GM21717 (cell line): ENCODE measurements around the gene OPHN1.

Source experiments
- ATAC-seq: cut with Tn5 transposase; IDR thresholded peaks from one replicate; pipeline ENCODE4 v1.9.1; 2021; ENCODE audit warnings: mild to moderate bottlenecking, moderate library complexity; ENCODE audit not compliant: unreplicated experiment

Gene OPHN1, protein sequence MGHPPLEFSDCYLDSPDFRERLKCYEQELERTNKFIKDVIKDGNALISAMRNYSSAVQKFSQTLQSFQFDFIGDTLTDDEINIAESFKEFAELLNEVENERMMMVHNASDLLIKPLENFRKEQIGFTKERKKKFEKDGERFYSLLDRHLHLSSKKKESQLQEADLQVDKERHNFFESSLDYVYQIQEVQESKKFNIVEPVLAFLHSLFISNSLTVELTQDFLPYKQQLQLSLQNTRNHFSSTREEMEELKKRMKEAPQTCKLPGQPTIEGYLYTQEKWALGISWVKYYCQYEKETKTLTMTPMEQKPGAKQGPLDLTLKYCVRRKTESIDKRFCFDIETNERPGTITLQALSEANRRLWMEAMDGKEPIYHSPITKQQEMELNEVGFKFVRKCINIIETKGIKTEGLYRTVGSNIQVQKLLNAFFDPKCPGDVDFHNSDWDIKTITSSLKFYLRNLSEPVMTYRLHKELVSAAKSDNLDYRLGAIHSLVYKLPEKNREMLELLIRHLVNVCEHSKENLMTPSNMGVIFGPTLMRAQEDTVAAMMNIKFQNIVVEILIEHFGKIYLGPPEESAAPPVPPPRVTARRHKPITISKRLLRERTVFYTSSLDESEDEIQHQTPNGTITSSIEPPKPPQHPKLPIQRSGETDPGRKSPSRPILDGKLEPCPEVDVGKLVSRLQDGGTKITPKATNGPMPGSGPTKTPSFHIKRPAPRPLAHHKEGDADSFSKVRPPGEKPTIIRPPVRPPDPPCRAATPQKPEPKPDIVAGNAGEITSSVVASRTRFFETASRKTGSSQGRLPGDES

DNA sequence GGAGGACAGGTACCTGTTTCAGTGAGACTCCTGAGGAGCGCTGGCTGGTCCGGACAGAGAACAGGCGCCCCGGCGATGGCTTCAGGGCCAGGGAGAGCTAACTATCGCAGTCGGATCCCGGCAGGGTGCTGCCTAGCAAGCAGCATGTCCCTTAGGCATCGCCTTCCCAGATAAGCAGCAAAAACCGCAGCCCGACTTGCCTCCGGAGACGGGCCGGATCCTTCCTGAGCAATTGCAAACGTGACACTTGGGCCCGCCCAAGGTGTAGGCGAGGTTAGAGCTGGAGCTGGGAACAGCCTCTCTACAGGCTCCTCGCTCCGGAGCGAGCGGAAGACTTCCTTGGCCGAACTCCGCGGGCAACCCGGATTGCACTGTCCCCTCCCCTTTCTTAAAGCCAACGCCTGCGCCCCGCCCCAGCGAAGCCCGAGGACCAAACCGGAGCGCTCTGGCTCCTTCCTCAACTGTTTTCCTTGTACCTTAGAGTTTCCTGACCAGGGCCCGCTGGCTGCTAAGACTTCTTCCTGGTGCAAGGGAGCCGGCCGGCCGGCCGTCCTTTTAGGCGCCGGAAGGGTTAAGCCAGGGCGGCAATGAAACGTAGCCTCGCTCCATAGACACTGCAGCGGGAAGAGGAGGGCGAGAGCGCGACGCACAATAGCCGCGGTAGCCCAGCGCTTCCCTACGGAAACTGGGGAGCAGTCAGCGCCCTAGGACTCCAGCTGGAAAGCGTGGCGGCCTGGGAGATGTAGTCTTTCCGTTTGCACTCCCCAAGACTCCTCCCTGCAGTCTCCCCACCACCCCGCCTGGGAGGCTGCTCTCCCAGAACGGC is at the start of gene OPHN1:
OPHN1 (minus strand) TSS at position 341 of the 826 bp plus-strand sequence. CDS start 475 bp downstream, outside the sequence.
- ATAC-seq, result no peak

DNA sequence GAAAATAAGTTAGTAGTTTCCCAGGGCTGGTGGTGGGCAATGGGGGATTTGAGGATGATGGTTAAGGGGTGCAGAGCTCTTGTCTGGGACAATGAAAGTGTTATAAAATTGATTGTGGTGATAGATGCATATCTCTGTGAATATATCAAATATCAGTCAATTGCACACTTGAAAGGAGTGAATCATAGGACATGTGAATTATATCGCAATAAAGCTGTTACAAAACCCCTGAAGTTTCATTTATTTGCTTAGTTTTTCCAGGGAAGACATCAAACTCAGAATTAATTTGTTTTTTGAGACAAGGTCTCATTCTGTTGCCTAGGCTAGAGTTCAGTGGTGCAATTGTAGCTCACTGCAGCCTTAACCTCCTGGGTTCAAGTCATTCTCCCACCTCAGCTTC is 47.7 kb upstream of the OPHN1 start:
- ATAC-seq, result no peak

DNA sequence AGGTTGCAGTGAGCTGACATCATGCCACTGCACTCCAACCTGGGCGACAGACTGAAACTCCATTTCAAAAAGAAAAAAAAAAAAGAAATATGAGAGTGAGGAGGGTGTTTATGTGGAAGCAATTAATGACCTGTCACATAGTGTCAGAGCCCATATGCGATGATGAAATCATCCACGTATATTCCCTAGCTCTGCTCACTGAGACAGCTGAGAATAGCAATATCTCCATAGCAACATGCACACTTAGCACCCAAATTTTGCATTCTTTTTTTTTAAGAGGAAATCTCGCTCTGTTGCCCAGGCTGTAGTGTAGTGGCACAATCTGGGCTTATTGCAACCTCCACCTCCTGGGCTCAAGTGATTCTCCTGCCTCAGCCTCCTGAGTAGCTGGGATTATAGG is 31.5 kb upstream of the OPHN1 start:
- ATAC-seq, result no peak

DNA sequence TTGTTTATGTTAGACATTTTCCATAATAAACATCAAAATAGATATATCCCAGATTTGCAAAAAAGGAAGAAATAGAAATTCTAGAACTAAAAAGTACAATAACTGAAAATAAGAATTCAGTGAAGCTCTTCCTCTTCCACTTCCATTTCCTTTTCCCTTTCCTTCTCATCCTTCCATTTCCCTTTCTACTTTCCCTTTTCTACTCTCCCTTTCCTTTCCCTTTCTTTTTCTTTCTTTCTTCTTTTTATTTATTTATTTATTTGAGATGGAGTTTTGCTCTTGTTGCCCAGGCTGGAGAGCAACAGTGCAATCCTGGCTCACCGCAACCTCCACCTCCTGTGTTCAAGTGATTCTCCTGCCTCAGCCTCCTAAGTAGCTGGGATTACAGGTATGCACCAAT is 30.6 kb upstream of the OPHN1 start:
- ATAC-seq, result no peak

DNA sequence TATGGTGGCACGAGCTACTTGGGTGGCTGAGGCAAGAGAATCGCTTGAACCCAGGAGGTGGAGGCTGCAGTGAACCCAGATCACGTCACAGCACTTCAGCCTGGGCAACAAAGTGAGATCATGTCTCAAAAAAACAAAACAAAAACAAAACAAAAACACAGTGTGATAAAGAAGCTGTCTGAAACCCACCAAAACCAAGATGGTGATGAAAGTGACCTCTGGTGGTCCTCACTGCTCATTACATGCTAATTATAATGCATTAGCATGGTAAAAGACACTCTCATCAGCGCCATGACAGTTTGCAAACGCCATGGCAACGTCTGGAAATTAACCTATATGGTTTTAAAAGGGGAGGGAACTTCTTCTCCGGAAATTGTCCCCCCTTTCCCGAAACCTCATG is 29.4 kb upstream of the OPHN1 start:
- ATAC-seq, result peak; percentile 55

DNA sequence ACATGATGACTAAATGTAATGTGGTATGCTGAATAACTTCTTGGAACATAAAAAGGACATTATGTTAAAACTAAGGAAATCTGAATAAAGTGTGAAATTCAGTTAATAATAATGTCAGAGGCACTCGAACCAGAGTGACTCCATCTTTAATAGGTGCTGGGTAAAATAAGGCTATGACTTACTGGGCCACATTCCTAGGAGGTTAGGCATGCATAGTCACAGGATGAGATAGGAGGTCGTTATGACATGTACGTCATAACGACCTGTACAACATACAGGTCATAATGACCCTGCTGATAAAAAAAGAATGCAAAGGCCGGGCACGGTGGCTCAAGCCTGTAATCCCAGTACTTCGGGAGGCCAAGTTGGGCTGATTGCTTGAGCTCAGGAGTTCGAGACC is 28.9 kb upstream of the OPHN1 start:
- ATAC-seq, result no peak

DNA sequence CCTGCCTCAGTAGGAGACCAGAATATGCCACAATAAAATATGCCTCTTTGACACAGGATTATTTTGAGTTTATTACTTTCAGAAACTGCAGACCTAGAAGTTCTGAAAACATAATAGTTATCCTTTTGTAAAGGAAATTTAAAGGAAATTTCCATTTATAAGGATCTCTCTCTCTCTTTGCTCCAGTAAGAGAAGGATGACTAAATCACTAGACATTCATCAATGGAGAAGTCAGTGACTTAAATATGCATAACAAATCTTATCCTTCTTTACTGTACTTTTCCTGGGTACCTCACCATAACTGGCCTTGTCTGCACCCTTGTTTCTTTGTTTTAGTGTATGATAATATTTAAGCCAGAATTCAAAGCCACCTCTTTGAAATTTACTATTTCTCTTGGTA is 28.3 kb upstream of the OPHN1 start:
- ATAC-seq, result no peak

DNA sequence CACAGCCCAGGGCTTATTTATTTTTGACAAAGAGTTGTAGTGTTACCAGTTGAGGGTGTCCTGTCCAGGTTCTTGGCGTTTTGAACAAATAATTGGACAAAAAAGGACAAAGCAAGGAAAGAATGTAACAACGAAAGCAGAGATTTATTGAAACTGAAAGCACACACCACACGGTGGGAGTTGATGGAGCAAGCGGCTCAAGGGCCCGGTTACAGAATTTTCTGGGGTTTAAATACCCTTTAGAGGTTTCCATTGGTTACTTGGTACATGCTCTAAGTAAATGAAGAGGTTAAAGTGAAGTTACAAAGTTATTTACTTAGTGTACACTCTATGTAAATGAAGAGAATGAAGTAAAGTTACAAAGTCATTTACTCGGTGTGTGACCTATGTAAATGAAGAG is 27.8 kb upstream of the OPHN1 start:
- ATAC-seq, result no peak

DNA sequence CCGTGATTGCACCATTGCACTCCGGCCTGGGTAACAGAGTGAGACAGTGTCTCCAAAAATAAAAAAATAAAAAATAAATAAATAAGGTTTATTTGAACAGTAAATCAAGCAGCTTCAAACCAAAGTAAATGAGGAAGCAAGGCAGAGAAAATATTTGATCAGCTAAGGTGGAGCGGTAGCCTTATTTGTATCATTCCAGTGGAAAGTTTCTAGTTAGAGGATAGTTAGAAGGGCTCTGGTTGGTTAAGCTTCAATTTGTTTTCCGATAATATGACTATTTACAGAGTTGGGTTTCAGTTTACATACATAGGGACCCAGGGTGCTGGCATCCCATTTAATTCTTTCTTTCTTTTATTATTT is 21.8 kb upstream of the OPHN1 start:
- ATAC-seq, result no peak

DNA sequence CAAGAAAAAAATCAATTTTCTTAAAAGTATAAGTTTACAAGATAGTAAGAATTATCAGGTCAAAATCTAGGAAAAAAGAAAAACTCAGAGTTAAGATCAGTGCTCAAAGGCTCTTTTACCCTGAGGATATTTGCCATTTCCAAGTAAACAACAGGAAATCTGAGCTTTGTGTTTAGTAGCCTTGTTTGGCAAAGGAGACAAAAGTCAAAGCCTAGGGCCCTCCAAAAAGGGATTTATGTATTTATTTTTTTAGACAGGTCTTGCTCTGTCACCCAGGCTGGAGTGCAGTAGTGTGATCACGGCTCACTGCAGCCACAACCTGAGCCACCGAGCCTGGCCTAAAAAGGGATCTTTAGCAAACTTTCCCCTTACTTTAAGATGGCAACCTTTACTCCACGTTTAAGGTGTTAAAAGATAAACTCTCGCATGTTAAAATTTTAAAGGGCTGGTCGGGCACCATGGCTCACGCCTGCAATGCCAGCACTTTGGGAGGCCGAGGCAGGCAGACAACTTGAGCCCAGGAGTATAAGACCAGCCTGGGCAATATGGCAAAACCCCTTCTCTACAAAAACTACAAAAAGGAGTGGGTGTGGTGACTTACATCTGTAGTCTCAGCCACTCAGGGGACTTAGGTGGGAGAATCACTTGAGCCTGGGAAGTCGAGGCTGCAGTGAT is 21.3 kb upstream of the OPHN1 start:
- no peak for ATAC-seq

DNA sequence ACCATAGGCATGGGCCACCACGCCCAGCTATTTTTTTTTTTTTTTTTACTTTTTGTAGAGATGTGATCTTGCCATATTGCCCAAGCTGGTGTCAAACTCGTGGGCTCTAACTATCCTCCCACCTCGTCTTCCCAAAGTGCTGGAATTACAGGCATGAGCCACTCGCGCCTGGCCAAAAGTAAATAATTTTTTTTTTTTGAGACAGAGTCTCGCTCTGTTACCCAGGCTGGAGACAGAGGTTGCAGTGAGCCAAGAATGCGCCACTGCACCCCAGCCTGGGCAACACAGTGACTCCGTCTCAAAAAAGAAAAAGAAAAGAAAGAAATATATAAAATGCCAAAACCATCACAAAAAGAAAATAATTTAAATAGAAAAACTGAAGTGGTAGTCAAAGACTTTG is 18.4 kb upstream of the OPHN1 start:
- no peak for ATAC-seq

DNA sequence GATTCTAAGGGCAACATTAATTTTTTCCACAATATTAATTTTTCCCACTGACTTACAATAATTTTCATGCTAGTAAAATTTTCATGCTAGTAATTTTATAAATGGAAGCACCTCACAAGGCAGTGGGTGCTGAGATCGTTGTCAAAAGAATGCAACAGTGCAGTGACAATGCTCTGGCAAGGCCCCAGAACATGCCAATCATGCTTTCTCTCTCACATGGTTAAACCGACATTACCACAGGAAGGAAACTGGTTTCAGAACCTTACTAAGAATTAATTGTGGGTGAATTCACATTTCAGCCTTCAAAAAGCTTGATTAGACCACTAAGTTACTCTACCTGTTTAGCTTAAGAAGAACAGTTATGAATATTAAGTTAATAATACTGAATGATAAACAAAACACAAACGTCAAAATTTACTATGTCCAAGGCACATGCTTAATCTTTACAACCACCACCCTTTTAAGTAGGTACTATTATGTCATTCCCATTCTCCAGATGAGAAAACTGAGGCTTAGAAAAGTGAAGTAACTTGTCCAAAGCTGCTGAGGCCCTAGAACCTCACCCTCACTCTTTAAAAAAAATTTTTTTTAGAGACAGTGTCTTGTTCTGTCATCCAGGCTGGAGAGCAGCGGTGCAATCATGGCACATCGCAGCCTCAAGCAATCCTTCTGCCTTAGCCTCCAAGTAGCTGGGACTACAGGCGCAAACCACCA is 10.0 kb upstream of the OPHN1 start:
- no peak for ATAC-seq

DNA sequence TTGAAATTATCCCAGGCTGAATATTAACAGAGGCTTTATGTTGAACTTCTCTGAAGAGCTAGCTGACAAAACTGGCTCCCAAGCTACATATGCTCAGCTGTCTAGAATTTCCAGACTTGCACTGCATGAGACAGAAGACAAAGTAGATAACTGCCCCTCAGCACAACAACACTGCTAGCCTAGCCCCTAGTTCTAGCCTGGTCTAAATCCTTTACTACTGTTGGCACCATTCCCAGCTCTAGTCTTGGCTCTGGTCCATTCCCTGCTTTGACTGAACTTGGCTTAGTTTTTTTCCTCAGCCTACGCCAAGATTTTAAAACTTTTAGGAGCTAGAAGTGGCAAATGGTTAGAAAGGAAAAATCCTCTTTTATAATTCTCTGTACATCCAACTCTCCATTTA is 7.6 kb upstream of the OPHN1 start:
- ATAC-seq, result no peak

DNA sequence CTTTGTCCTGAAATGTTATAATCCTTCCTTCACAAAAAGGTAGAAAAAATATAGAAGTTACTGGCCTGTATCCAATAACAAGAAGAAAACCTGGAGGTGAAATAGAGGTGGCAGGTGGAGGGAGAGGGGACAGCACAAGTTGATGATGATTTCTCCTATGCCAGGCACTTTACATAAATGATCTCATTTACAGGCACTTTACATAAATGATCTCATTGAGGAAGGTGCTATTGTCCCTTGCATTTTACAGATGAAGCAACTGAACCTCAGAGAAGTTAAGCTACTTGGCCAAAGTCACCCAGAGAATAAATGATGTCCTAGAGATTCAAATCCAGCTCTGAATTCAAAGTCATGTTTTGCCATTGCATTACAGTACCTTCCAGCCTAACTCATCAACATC is 7.1 kb upstream of the OPHN1 start:
- ATAC-seq, result no peak

DNA sequence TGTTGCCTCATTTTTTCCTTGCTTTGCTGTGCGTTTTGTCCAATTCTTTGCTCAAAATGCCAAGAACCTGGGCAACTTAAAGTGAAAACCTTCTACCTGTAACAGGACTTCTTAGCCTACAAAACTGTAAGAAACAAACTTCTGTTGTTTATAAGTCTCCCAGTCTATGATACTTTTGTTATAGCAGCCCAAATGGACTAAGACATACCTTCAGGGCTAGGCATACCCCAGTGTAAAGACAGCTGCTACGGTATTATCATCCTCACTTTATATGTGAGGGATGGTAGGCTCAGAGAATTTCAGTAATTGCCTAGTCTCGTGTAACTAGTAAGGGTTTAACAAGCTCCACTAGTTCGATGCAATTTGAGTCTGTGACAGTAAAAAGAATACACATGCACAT is 6.0 kb upstream of the OPHN1 start:
- ATAC-seq, result no peak

DNA sequence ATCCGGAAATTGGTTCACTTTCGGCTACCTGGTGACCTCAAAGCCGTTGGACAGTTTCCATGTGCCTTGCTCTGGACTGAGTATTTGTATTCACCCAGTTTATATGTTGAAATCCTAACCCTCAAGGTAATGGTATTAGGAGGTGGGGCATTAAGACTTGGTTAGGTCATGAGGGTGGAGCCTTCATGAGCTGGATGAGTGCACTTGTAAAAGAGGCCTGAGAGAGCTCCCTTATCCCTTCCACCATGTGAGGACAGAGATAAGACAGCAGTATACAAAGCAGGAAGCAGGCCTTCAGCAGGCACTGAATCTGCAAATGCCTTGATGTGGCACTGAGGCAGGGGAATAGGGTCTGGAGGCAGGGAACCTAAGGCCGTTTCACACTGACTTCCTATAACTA is 5.3 kb upstream of the OPHN1 start:
- ATAC-seq, result no peak

DNA sequence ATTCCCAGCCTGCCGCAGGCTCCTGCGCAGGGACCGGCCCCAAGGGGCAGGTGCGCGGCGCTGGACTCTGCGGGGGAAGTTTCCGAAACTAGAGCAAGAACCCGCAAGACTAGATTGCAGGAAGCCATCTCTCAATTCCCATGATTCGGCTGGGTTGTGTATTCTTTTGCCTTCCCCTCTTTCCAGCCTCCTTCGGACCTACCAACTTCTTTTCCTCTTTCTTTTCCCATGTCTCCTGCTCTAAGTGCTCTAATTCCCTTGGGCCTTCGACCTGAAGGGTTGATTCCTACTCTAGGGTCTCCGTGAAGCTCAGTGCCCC is 645 bp upstream of the OPHN1 start:
- ATAC-seq, result no peak

DNA sequence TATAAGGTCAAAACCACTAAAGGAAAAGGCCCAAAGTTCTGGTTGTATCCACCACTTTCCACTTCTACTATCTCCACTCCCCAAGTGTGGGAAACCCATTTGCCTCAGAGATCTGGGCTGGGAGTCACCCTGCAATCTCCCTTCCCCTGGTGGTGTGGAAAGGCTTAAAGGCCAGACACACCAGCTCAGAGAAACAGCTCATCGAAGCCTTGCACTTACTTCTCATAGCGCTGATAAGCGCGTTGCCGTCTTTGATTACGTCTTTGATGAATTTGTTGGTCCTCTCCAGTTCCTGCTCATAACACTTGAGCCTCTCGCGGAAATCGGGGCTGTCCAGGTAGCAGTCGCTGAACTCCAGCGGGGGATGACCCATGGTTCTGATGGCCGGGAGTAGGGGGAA is 647 bp downstream of the OPHN1 start:
- no peak for ATAC-seq

DNA sequence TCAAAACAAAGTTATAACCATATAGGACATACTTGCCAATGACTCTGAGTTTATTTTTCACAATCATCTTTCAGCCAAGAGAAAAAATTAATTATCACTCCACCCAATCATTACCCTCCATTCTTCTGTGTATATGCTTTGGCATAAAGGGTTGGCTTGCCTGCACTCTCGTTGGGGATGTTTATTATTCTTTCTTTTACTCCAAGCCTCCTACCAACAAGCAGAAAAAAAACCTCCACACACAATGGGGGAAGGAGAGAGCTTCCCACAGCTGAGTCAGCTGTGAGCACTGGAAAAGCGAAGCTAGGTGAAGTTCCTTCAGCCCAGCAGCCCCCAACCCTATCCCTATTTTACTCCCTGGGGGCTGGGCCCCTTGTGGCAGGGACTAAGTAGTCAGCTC is 1.5 kb downstream of the OPHN1 start:
- ATAC-seq, result no peak

DNA sequence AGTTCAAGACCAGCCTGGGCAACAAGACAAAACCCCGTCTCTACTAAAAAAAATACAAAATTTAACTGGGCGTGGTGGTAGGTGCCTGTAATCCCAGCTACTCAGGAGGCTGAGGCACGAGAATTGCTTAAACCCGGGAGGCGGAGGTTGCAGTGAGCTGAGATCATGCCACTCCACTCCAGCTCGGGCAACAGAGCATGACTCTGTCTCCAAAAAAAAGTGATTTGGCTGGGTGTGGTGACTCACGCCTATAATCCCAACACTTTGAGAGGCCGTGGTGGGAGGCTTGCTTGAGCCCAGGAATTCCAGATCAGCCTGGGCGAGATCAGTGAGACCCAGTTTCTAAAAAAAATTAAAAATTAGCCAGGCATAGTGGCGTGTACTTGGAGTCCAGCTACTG is 4.1 kb downstream of the OPHN1 start:
- ATAC-seq, result no peak

DNA sequence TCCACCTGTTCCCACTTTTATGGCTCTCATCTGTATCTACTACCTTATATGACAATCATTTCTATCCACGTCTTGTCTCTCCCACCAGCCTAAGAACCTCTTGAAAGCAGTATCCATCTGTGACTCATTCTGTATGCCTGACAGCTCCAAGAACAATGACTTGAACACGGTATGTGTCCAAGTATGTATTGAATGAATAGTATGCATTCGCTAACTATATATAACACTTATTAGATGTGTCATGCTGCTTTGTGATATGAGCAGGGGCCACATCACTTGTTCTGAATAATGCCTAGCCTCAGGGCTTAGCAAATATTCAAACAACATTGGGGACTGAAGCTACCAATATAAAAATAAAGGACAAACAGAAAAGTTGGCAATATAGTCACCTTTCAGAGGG is 4.9 kb downstream of the OPHN1 start:
- no peak for ATAC-seq
